Body of pancreas (tissue), 4 donors: ENCODE measurements around the gene SETD5.

Experiments
- CTCF ChIP-seq, 7 experiments: fragments of 450-650 bp in 4 of 7; fragments of 200-600 bp in 3 of 7; sonication (generic) in 3 of 7; IDR thresholded peaks; one replicate each; pipeline ENCODE4 v1.5.1; 2016 to 2019; ENCODE audit warnings: antibody characterized with exemption in 7 of 7
- POLR2A ChIP-seq, 3 donors: fragments of 450-650 bp; IDR thresholded peaks; one replicate each; pipeline ENCODE4 v1.6.1; 2016; ENCODE audit warnings: antibody characterized with exemption in 3 of 3, mild to moderate bottlenecking in 2 of 3

- no peak for TF ChIP-seq CTCF (IDR thresholded peaks at IDR 0.05)
- no peak for TF ChIP-seq POLR2A (IDR thresholded peaks at IDR 0.05)
Observed at GRCh38 chr3:9491506-9491905, 94.1 kb downstream of the SETD5 start.
